22Rv1 (cell line): ENCODE results near the gene AKNA.

Experiments
- ZFX ChIP-seq: fragments of 450-650 bp; IDR thresholded peaks from 2 replicates; pipeline ENCODE4 v1.6.1; 2017; ENCODE audit warnings: antibody characterized with exemption, borderline replicate concordance
- TF ChIP-seq, protein P1 (sequence below): fragments of 450-650 bp; IDR thresholded peaks from 2 replicates; pipeline ENCODE4 v1.5.1; 2017; ENCODE audit warnings: mild to moderate bottlenecking

DNA sequence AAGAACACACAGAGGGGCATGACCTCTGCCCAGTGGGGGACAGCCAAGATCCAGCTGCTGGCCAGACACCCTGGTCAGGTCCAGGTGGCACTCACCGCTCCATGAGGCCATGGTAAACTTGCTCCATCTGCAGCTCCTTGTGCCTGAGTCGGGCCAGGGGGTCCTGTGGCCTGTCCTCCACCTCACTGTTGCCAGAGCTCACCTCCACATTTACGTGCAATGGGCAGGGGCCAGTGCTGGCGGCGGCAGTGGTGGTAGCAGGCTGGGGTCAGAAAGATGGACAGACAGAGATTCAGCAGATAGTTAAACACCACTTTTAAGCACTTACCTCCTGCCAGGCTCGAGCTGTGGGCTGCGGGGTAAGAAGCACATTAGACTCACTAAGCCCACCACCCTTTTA lies 28.0 kb downstream of the AKNA start:
- TF ChIP-seq, protein P1, sequence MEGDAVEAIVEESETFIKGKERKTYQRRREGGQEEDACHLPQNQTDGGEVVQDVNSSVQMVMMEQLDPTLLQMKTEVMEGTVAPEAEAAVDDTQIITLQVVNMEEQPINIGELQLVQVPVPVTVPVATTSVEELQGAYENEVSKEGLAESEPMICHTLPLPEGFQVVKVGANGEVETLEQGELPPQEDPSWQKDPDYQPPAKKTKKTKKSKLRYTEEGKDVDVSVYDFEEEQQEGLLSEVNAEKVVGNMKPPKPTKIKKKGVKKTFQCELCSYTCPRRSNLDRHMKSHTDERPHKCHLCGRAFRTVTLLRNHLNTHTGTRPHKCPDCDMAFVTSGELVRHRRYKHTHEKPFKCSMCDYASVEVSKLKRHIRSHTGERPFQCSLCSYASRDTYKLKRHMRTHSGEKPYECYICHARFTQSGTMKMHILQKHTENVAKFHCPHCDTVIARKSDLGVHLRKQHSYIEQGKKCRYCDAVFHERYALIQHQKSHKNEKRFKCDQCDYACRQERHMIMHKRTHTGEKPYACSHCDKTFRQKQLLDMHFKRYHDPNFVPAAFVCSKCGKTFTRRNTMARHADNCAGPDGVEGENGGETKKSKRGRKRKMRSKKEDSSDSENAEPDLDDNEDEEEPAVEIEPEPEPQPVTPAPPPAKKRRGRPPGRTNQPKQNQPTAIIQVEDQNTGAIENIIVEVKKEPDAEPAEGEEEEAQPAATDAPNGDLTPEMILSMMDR: no peak
- TF ChIP-seq ZFX: no peak
